Stimulated activated CD8-positive, alpha-beta memory T cell treated with anti-CD3 and anti-CD28 coated beads, Interleukin-4, amount 100 ng/mL, for 48 hours (primary cell): ENCODE data around the gene SLC25A51.

Experiments
- DNase-seq: peaks from one replicate; pipeline ENCODE4 v3.0.0-alpha.2; 2020

Gene SLC25A51

GRCh38 chr9:37936965-37937364, 33.0 kb upstream of the SLC25A51 start:
- DNase-seq = no peak

- no peak for DNase-seq
Measured at GRCh38 chr9:37936376-37936775, 32.4 kb upstream of the SLC25A51 start.

- DNase-seq = no peak
Measured at GRCh38 chr9:37935096-37935495, 31.2 kb upstream of the SLC25A51 start.

- DNase-seq = no peak
Measured at GRCh38 chr9:37931592-37931991, 27.7 kb upstream of the SLC25A51 start.

- DNase-seq = no peak
Measured at GRCh38 chr9:37929441-37929895, 25.5 kb upstream of the SLC25A51 start.

GRCh38 chr9:37928552-37929430, 24.9 kb upstream of the SLC25A51 start:
- no peak for DNase-seq

GRCh38 chr9:37927601-37928551, 23.9 kb upstream of the SLC25A51 start:
- DNase-seq = no peak

GRCh38 chr9:37927132-37927531, 23.2 kb upstream of the SLC25A51 start:
- DNase-seq = no peak

- DNase-seq = no peak
Measured at GRCh38 chr9:37926737-37927118, 22.8 kb upstream of the SLC25A51 start.

GRCh38 chr9:37925786-37926736, 22.1 kb upstream of the SLC25A51 start:
- DNase-seq = no peak

GRCh38 chr9:37925006-37925405, 21.1 kb upstream of the SLC25A51 start:
- no peak for DNase-seq

GRCh38 chr9:37924538-37924937, 20.6 kb upstream of the SLC25A51 start:
- no peak for DNase-seq

GRCh38 chr9:37923796-37924427, 20.0 kb upstream of the SLC25A51 start:
- DNase-seq = no peak

- DNase-seq = no peak
Measured at GRCh38 chr9:37923118-37923795, 19.3 kb upstream of the SLC25A51 start.

GRCh38 chr9:37922363-37923117, 18.6 kb upstream of the SLC25A51 start:
- no peak for DNase-seq

- no peak for DNase-seq
Measured at GRCh38 chr9:37921546-37922300, 17.8 kb upstream of the SLC25A51 start.

GRCh38 chr9:37921168-37921510, 17.2 kb upstream of the SLC25A51 start:
- DNase-seq = no peak

GRCh38 chr9:37920471-37921167, 16.7 kb upstream of the SLC25A51 start:
- peak; percentile 40 for DNase-seq

- no peak for DNase-seq
Measured at GRCh38 chr9:37919956-37920335, 16.0 kb upstream of the SLC25A51 start.
